HUES64 (cell line): ENCODE data around the gene NR1I2.

Experiments
- H3K27ac ChIP-seq: 2 replicates; pipeline ENCODE4 v1.7.0; 2013; ENCODE audit warnings: low read depth, low read length, inconsistent platforms
- H3K27me3 ChIP-seq: 2 replicates; pipeline ENCODE4 v1.6.1; 2013; ENCODE audit warnings: mild to moderate bottlenecking, low read length; ENCODE audit not compliant: insufficient read depth
- H3K36me3 ChIP-seq: 2 replicates; pipeline ENCODE4 v1.6.1; 2013; ENCODE audit warnings: mild to moderate bottlenecking, low read length; ENCODE audit not compliant: insufficient read depth
- H3K4me1 ChIP-seq: 2 replicates; pipeline ENCODE4 v1.6.1; 2013; ENCODE audit warnings: mild to moderate bottlenecking, low read length, moderate library complexity; ENCODE audit not compliant: insufficient read depth
- H3K4me3 ChIP-seq: 2 replicates; pipeline ENCODE4 v1.5.1; 2013; ENCODE audit warnings: mild to moderate bottlenecking, low read length, moderate library complexity
- H3K9ac ChIP-seq: 2 replicates; pipeline ENCODE4 v1.6.1; 2013; ENCODE audit warnings: mild to moderate bottlenecking, low read depth, low read length
- H3K9me3 ChIP-seq: 2 replicates; pipeline ENCODE4 v1.6.1; 2013; ENCODE audit warnings: low read depth, low read length; ENCODE audit not compliant: insufficient read depth
- WGBS: fragments of 150-250, 120-280 bp; methylation state at CpG from one replicate; pipeline ENCODE4 v1.1.7; 2013; ENCODE audit warnings: missing lambda C conversion rate; 5-methylcytosine and 5-hydroxymethylcytosine counted together

Gene NR1I2

GRCh38 chr3:119819806-119820205 is 37.9 kb downstream of the NR1I2 start:
- Histone ChIP-seq H3K9me3 (no peaks in the 10 kb centered on the region), H3K4me1 (peaks cover 10% of the 10 kb centered on the region), H3K27ac (no peak overlapping the region), H3K36me3 (peaks cover 3% of the 10 kb centered on the region; the same call in 1 of the 2 replicates), H3K4me3 (no peak overlapping the region), H3K9ac (no peak overlapping the region), H3K27me3 (no peaks in the 10 kb centered on the region)
- 81% methylated on average over 2 of the region's 2 CpGs for WGBS

- H3K4me1 ChIP-seq, result peaks cover 38% of the 10 kb centered on the region
- WGBS, result 94% methylated on average over 1 of the region's 1 CpG
Observed at GRCh38 chr3:119825820-119826219, 43.9 kb downstream of the NR1I2 start.

GRCh38 chr3:119826711-119827608 is 45.1 kb downstream of the NR1I2 start:
- WGBS, result 94% methylated on average over 6 of the region's 7 CpGs
- no peaks in the 10 kb centered on the region for H3K9me3 ChIP-seq
- no peak overlapping the region for H3K27ac ChIP-seq
- H3K9ac ChIP-seq, result no peak overlapping the region
- H3K4me1 ChIP-seq, result peaks cover 35% of the 10 kb centered on the region
- no peak overlapping the region for H3K4me3 ChIP-seq
- no peaks in the 10 kb centered on the region for H3K27me3 ChIP-seq
- peaks cover 13% of the 10 kb centered on the region; the same call in 1 of the 2 replicates for H3K36me3 ChIP-seq

More at GRCh38 chr3:119825820-119826219, 43.9 kb downstream of the NR1I2 start:
- Histone ChIP-seq H3K9me3 (no peaks in the 10 kb centered on the region), H3K27ac (no peak overlapping the region), H3K9ac (no peak overlapping the region), H3K27me3 (no peaks in the 10 kb centered on the region), H3K36me3 (peaks cover 13% of the 10 kb centered on the region; the same call in 1 of the 2 replicates), H3K4me3 (no peak overlapping the region)

GRCh38 chr3:119829420-119829819 is 47.5 kb downstream of the NR1I2 start:
- no peaks in the 10 kb centered on the region for H3K27me3 ChIP-seq
- WGBS, result 87% methylated on average over 2 of the region's 2 CpGs
- no peak overlapping the region for H3K4me3 ChIP-seq
- no peak overlapping the region for H3K27ac ChIP-seq
- H3K9ac ChIP-seq, result no peak overlapping the region
- H3K4me1 ChIP-seq, result peaks cover 30% of the 10 kb centered on the region
- peaks cover 13% of the 10 kb centered on the region; the same call in 1 of the 2 replicates for H3K36me3 ChIP-seq
- no peaks in the 10 kb centered on the region for H3K9me3 ChIP-seq

- Histone ChIP-seq H3K9me3 (no peaks in the 10 kb centered on the region), H3K27ac (no peak overlapping the region), H3K4me1 (peaks cover 30% of the 10 kb centered on the region), H3K36me3 (peaks cover 2% of the 10 kb centered on the region; the same call in 1 of the 2 replicates), H3K4me3 (no peak overlapping the region), H3K9ac (no peak overlapping the region), H3K27me3 (no peaks in the 10 kb centered on the region)
- WGBS, result 96% methylated on average over 3 of the region's 3 CpGs
Observed at GRCh38 chr3:119831022-119831421, 49.1 kb downstream of the NR1I2 start.

GRCh38 chr3:119831941-119832371 is 50.1 kb downstream of the NR1I2 start:
- no peak overlapping the region for H3K9ac ChIP-seq
- peaks cover 26% of the 10 kb centered on the region for H3K4me1 ChIP-seq

GRCh38 chr3:119834754-119835370 is 53.0 kb downstream of the NR1I2 start:
- Histone ChIP-seq H3K9me3 (no peaks in the 10 kb centered on the region), H3K27ac (no peak overlapping the region), H3K4me3 (no peak overlapping the region), H3K4me1 (peaks cover 4% of the 10 kb centered on the region), H3K27me3 (no peaks in the 10 kb centered on the region), H3K36me3 (peaks cover 10% of the 10 kb centered on the region; the same call in 1 of the 2 replicates), H3K9ac (no peak overlapping the region)
- WGBS, result 100% methylated on average over 1 of the region's 2 CpGs

More at GRCh38 chr3:119831941-119832371, 50.1 kb downstream of the NR1I2 start:
- Histone ChIP-seq H3K36me3 (no peaks in the 10 kb centered on the region; the same call in 1 of the 2 replicates), H3K27me3 (no peaks in the 10 kb centered on the region), H3K27ac (no peak overlapping the region), H3K4me3 (no peak overlapping the region), H3K9me3 (no peaks in the 10 kb centered on the region)
- WGBS, result 76% methylated on average over 1 of the region's 1 CpG

- H3K4me1 ChIP-seq, result peaks cover 3% of the 10 kb centered on the region
- H3K27me3 ChIP-seq, result no peaks in the 10 kb centered on the region
- no peak overlapping the region for H3K27ac ChIP-seq
- H3K9ac ChIP-seq, result no peak overlapping the region
- H3K36me3 ChIP-seq, result peaks cover 13% of the 10 kb centered on the region; the same call in 1 of the 2 replicates
- no peak overlapping the region for H3K4me3 ChIP-seq
- no peaks in the 10 kb centered on the region for H3K9me3 ChIP-seq
Observed at GRCh38 chr3:119835556-119835955, 53.7 kb downstream of the NR1I2 start.

GRCh38 chr3:119841808-119842471 is 60.0 kb downstream of the NR1I2 start:
- Histone ChIP-seq H3K9ac (no peak overlapping the region), H3K4me3 (no peak overlapping the region), H3K4me1 (no peaks in the 10 kb centered on the region), H3K27ac (no peak overlapping the region), H3K27me3 (no peaks in the 10 kb centered on the region), H3K36me3 (peaks cover 30% of the 10 kb centered on the region; the same call in 1 of the 2 replicates), H3K9me3 (no peaks in the 10 kb centered on the region)
- WGBS, result 100% methylated on average over 1 of the region's 2 CpGs

GRCh38 chr3:119849126-119849525 is 67.2 kb downstream of the NR1I2 start:
- Histone ChIP-seq H3K4me3 (no peak overlapping the region), H3K4me1 (no peaks in the 10 kb centered on the region), H3K36me3 (peaks cover 6% of the 10 kb centered on the region; the same call in 1 of the 2 replicates), H3K9ac (no peak overlapping the region), H3K9me3 (no peaks in the 10 kb centered on the region), H3K27me3 (no peaks in the 10 kb centered on the region), H3K27ac (no peak overlapping the region)
- 87% methylated on average over 2 of the region's 2 CpGs for WGBS

GRCh38 chr3:119856695-119857094 is 74.8 kb downstream of the NR1I2 start:
- H3K36me3 ChIP-seq, result peaks cover 44% of the 10 kb centered on the region

More at GRCh38 chr3:119856695-119857094, 74.8 kb downstream of the NR1I2 start:
- Histone ChIP-seq H3K9me3 (peaks cover 6% of the 10 kb centered on the region; the same call in 1 of the 2 replicates), H3K4me3 (no peak overlapping the region), H3K9ac (no peak overlapping the region), H3K4me1 (no peaks in the 10 kb centered on the region), H3K27ac (no peak overlapping the region), H3K27me3 (no peaks in the 10 kb centered on the region)
- 100% methylated on average over 3 of the region's 3 CpGs for WGBS
